Hematopoietic multipotent progenitor cell treated with erythropoietin and hydrocortisone succinate and interleukin-3 and kit ligand, for 8 days (in vitro differentiated cells): Measurements from ENCODE around the gene COL5A1.
A peak's percentile ranks its signal among the peaks of the same experiment; 100 is the strongest.
"Not testable (repeated sequence)": the region's sequence is repeated elsewhere in the genome, so short reads cannot be mapped to it uniquely, and the experiment has no call there.

Experiments used
- DNase-seq: peaks from one replicate; pipeline ENCODE4 v3.0.0-alpha.2; 2015

Gene COL5A1

DNA sequence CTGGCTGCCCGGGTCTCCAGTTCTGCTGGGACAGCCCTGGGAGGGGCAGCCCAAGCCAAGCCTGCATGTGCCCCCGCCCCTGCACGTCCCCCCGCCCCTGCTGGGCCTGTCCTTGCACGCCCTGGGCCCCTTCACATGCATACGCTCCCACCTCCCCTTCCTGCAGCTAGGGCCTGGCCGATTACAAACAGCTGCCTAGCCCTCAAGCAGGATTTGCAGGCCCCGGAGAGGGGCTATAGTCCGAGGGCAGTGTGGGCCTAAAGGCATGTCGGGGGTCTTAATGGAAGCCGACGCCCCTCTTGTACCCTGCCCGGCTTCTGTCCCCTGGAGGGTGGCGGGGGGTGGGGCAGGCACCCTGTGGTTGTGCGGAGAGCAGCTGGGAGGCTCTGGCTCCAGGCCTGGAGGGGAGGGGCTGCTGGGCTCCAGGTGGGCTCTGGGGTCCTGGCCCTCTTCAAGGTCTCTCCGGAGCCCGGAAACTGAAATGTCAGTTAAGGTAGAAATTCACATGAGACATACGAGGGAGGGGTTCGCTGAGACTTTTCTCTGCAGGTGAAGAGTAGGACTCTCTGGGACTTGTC is 16.9 kb downstream of the COL5A1 start:
- no peak for DNase-seq

DNA sequence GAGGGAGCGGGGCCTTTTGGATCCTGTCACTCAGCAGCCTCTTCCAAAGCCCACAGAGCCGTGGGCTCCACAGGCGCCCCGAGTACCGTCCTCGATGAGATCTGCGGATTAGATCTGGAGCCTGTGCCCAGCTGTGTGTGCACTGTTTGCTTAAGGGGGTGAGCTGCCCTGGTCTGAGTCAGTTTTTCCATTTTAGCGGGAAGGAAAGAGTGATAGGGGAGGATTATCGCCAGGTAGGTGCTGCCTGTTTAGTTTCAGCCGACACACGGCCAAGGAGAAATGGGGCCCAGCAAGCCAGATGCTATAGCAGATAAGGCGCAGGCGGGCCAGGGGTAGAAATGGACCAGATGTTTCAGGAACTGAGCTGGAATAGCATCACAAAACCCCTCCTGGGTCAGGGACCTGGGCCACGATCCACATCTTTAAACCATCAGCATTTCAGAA is 18.1 kb downstream of the COL5A1 start:
- DNase-seq: no peak

GRCh38 chr9:134660407-134660806 is 18.8 kb downstream of the COL5A1 start:
- DNase-seq: peak; percentile 31

DNA sequence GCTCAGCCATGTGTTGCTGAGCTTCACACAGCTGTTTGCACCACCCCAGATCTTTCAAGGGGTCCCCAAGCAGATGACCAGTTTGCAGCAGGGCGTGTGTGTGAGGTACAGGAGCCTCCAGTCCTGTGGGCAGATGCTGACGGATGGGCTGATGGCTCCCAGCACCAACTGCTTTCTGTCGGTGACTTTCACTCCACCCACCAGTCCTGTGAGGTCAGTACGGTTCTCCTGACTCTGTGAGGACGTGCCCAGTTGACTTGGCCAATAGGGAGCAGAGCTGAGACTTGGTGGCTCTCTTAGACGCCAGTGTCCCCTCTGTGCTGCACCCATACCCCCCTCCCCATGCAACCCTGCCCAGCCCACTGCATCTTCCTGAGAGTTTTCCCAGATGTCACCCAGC is 19.7 kb downstream of the COL5A1 start:
- no peak for DNase-seq

DNA sequence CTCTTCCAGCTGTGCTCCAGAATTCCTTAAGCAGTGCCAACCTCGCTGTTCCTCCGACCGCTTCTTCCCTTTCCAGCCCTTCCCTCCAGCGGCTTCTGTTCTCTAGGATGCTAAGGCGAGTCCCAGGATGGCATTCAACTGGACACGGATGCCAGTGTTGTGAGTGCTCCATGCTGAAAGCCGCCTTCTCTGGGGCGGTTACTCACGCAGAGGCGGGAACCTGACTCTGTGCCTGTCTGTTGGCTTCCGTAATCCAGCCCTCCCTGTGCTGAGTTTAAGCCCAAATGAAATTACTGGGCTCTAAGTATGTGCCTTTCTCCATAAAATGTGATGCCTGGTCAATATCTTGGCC is 20.2 kb downstream of the COL5A1 start:
- no peak for DNase-seq

- DNase-seq: no peak
Observed at GRCh38 chr9:134662143-134662876, 20.7 kb downstream of the COL5A1 start.

GRCh38 chr9:134663084-134663483 is 21.5 kb downstream of the COL5A1 start:
- no peak for DNase-seq

- DNase-seq: no peak
Observed at GRCh38 chr9:134663753-134664415, 22.3 kb downstream of the COL5A1 start.

DNA sequence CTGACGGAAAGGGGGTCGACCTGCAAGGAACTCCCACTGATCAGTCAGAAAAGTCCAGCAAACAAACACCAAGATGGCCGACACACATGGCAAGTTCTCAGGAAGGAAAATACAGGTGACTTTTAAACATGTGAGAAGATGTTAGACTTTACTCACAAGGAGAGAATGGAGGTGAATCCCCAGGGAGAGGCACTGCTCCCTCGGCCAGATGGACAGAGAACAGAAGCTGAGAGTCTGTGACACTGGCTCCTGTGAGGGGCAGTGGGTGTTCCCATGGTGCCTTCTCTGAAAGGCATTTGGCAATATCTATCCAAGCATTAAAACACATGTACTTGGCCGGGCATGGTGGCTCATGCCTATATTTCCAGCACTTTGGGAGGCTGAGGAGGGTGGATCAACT is 22.8 kb downstream of the COL5A1 start:
- DNase-seq: no peak

- no peak for DNase-seq
Observed at GRCh38 chr9:134666208-134666607, 24.6 kb downstream of the COL5A1 start.

DNA sequence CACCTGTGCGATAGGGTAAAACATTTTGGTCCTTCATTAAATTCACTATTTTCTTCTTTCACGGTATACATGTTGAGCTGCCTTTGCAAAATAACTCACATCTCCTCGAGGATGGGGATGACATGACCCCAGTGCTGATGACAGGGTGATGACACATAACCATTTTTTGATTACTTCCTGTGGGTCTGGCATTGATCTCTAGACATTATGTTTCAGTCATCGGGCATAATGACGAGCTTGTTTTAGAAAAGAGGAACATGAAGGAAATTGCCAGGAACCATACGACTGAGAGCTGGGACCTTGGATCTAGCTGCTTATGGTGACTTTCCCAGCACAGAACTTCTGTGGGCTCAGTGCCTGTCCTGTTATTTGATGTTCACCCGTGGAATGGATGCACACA is 25.2 kb downstream of the COL5A1 start:
- DNase-seq: no peak

- not testable (repeated sequence) for DNase-seq
Observed at GRCh38 chr9:134668977-134669376, 27.4 kb downstream of the COL5A1 start.

DNA sequence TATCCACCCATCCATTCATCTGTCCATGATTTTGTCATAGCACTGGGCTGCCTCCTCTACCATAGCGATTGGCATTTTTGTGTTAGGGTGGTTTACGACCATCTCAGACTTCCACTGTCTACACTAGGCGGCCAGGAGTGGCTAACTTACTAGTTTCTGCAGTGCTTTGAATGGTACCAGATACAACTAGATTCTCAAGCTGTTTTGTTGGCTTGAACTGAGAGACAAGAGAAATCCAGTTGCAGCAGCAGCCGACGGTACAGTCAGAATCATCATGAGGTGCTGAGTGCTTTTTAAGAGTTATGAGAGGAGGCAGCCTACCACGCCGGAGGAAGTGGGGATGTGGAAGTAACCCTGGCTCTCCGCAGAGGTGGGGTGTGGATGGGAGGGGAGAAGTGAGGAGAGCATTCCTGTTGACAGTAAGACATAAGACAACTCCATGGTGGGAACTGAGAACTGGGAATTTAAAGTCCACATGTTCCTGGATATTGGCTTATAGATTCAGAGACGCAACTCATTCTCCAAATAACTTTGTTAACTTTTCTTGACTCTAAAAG is 27.9 kb downstream of the COL5A1 start:
- no peak for DNase-seq

- DNase-seq: no peak
Observed at GRCh38 chr9:134670042-134670525, 28.5 kb downstream of the COL5A1 start.

- DNase-seq: no peak
Observed at GRCh38 chr9:134670851-134671281, 29.3 kb downstream of the COL5A1 start.

GRCh38 chr9:134671341-134672113 is 29.9 kb downstream of the COL5A1 start:
- no peak for DNase-seq

DNA sequence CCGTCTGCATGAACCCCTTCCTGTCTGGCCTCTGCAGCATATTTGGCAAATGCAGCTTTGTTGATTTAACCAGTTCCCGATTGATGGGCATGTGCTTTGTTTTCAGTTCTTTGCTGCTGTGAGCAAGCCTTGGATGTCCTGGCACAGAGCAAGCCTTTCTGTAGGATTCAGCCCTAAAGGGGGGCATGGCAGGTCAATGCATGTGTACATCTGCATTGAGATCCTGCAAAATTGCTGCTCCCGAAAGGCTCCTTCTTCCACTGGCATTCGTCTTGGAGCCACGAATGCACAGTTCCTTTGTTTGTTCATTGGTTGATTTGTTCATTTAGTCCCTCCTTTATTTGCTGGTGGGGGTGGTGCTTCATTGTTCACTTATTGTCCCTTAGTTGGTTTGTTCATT is 34.8 kb downstream of the COL5A1 start:
- DNase-seq: no peak

DNA sequence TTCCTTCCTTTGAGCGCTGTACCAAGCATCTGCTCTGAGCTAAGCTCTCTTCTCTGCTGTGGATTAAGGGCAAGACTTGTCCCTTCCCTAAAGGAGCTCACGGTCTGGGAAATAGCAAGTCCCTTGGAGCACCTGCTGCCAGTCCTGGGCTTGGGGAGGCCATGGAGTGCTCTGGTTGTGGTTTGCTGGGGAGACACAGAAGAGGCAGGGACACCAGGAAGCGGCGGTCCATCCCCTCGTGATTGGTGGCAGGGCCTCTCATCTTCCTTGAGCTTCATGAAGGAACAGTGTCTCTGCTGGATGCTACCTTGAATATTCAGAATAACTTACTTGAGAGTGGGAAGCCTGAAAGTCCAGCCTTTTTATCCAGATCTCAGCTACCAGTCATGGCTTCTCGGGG is 35.3 kb downstream of the COL5A1 start:
- DNase-seq: no peak

- DNase-seq: no peak
Observed at GRCh38 chr9:134677743-134678142, 36.1 kb downstream of the COL5A1 start.

- no peak for DNase-seq
Observed at GRCh38 chr9:134678206-134678605, 36.6 kb downstream of the COL5A1 start.

DNA sequence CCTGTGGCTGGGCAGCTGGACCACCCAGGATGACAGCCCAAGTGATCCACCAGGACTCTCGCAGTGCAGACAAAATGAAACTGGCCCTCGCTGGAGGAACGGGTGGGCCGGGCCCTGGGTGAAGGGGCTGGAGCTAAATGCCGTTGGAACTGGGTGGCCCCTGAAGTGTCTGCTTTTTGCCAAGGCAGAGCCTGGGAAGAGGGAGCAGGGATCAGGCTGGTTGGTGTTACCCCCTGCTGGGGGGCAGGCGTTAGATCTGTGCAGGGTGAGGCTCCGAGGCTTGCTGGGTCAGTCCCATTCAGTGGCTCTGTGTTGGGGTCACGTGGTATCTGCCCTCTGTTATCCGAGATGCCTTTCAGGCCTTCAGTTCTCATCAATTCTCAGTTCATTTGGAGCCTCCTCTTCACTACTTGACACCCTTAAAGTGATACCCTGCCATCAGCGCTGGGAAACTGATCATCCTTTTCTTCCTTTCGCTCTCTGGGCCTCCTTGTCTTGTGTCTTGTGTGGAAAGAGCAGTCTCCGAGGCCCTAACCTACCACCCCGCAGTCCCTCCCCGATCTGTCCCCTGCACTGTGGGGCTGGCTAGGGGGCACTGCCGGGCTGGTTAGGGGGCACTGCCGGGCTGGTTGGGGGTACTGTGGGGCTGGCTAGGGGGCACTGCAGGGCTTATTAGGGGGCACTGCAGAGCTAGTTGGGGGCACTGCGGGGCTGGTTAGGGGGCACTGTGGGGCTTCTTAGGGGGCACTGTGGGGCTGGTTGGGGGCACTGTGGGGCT is 37.3 kb downstream of the COL5A1 start:
- DNase-seq: no peak
